Suprapubic skin (tissue), 4 donors: ENCODE results near the gene IL24. TPM values are rescaled to one million over a fixed set of nuclear protein-coding genes. Genes with fewer than 3 reads are reported as not detected.

Experiments used
- DNase-seq, 2 donors: peaks; one replicate each; pipeline ENCODE4 v3.0.0-alpha.2; 2019; ENCODE audit warnings: low spot score in 2 of 2
- H3K27ac ChIP-seq: fragments of 200-600 bp; sonication (generic); one replicate; pipeline ENCODE4 v1.5.1; 2019
- H3K27me3 ChIP-seq: fragments of 200-600 bp; sonication (generic); one replicate; pipeline ENCODE4 v1.5.1; 2019
- H3K36me3 ChIP-seq: fragments of 200-600 bp; sonication (generic); one replicate; pipeline ENCODE4 v1.5.1; 2019
- H3K4me1 ChIP-seq: fragments of 200-600 bp; sonication (generic); one replicate; pipeline ENCODE4 v1.5.1; 2019
- H3K4me3 ChIP-seq: fragments of 200-600 bp; sonication (generic); one replicate; pipeline ENCODE4 v1.5.1; 2019; ENCODE audit warnings: mild to moderate bottlenecking
- H3K9me3 ChIP-seq: fragments of 200-600 bp; sonication (generic); one replicate; pipeline ENCODE4 v1.5.1; 2019
- CTCF ChIP-seq, 2 donors: fragments of 200-600 bp in 1 of 2; fragments of 450-650 bp in 1 of 2; sonication (generic) in 1 of 2; IDR thresholded peaks; one replicate each; pipeline ENCODE4 v1.5.1; 2016 to 2019; ENCODE audit warnings: antibody characterized with exemption in 2 of 2, mild to moderate bottlenecking in 1 of 2, moderate library complexity in 1 of 2
- EP300 ChIP-seq: sonication (generic); formaldehyde crosslinking; IDR thresholded peaks from one replicate; pipeline ENCODE4 v1.6.1; 2017; ENCODE audit warnings: antibody characterized with exemption
- POLR2A ChIP-seq, 2 donors: fragments of 450-650 bp; IDR thresholded peaks; one replicate each; pipeline ENCODE4 v1.6.1; 2017; ENCODE audit warnings: antibody characterized with exemption in 2 of 2, mild to moderate bottlenecking in 2 of 2, moderate library complexity in 2 of 2
- POLR2AphosphoS5 ChIP-seq, 3 donors: sonication (generic); formaldehyde crosslinking; IDR thresholded peaks; one replicate each; pipeline ENCODE4 v1.6.1; 2017; ENCODE audit warnings: antibody characterized with exemption in 3 of 3
- WGBS: methylation state at CpG from one replicate; pipeline ENCODE4 v1.1.5; 2018; 5-methylcytosine and 5-hydroxymethylcytosine counted together
- total RNA-seq, 4 donors: library from RNA; depleted of rRNA; stranded (reverse); fragments of >200 nt; gene quantifications; one replicate each; pipeline ENCODE4 v1.1.0, GENCODE V29; 2016

IL24 gene
- total RNA-seq, 4 donors from 2014 or later: not detected

GRCh38 chr1:206895837-206896242 is 1.4 kb upstream of the IL24 start:
- TF ChIP-seq CTCF (IDR thresholded peaks at IDR 0.05) (no peak), POLR2A (IDR thresholded peaks at IDR 0.05) (no peak), POLR2AphosphoS5 (IDR thresholded peaks at IDR 0.05) (no peak), EP300 (no peak)
- WGBS: 25% methylated on average over 3 of the region's 3 CpGs

GRCh38 chr1:206896261-206896660 is 982 bp upstream of the IL24 start:
- Histone ChIP-seq H3K4me3 (no peak overlapping the region), H3K27me3 (peaks cover 7% of the 10 kb centered on the region), H3K36me3 (no peaks in the 10 kb centered on the region), H3K4me1 (peaks cover 13% of the 10 kb centered on the region), H3K27ac (no peak overlapping the region), H3K9me3 (no peaks in the 10 kb centered on the region)
- no peak for TF ChIP-seq POLR2A (IDR thresholded peaks at IDR 0.05)
- no peak for TF ChIP-seq CTCF (IDR thresholded peaks at IDR 0.05)
- TF ChIP-seq POLR2AphosphoS5 (IDR thresholded peaks at IDR 0.05): no peak
- TF ChIP-seq EP300: no peak
- no peak for DNase-seq
- 56% methylated on average over 3 of the region's 3 CpGs for WGBS

More at GRCh38 chr1:206895837-206896242, 1.4 kb upstream of the IL24 start:
- Histone ChIP-seq H3K9me3 (no peaks in the 10 kb centered on the region), H3K36me3 (no peaks in the 10 kb centered on the region), H3K4me3 (no peak overlapping the region), H3K27me3 (peaks cover 4% of the 10 kb centered on the region), H3K4me1 (peaks cover 15% of the 10 kb centered on the region), H3K27ac (no peak overlapping the region)
- no peak for DNase-seq

- DNase-seq: no peak
- WGBS: 73% methylated on average over 11 of the region's 11 CpGs
- Histone ChIP-seq H3K4me1 (peaks cover 13% of the 10 kb centered on the region), H3K4me3 (no peak overlapping the region), H3K27ac (no peak overlapping the region), H3K36me3 (no peaks in the 10 kb centered on the region), H3K27me3 (peaks cover 10% of the 10 kb centered on the region), H3K9me3 (no peaks in the 10 kb centered on the region)
- no peak for TF ChIP-seq CTCF (IDR thresholded peaks at IDR 0.05)
- no peak for TF ChIP-seq POLR2A (IDR thresholded peaks at IDR 0.05)
- TF ChIP-seq POLR2AphosphoS5 (IDR thresholded peaks at IDR 0.05): no peak
- no peak for TF ChIP-seq EP300
Observed at GRCh38 chr1:206898089-206898914, 1.1 kb downstream of the IL24 start.

GRCh38 chr1:206898915-206899431 is 1.7 kb downstream of the IL24 start:
- H3K27me3 ChIP-seq: peaks cover 10% of the 10 kb centered on the region
- no peaks in the 10 kb centered on the region for H3K36me3 ChIP-seq
- DNase-seq: peak in 1 of 2 donors; percentile 52
- TF ChIP-seq POLR2A (IDR thresholded peaks at IDR 0.05): no peak
- TF ChIP-seq POLR2AphosphoS5 (IDR thresholded peaks at IDR 0.05): no peak
- TF ChIP-seq CTCF (IDR thresholded peaks at IDR 0.05): no peak
- TF ChIP-seq EP300: no peak
- peaks cover 13% of the 10 kb centered on the region for H3K4me1 ChIP-seq
- 85% methylated on average over 13 of the region's 13 CpGs for WGBS
- H3K27ac ChIP-seq: no peak overlapping the region
- H3K4me3 ChIP-seq: no peak overlapping the region
- H3K9me3 ChIP-seq: no peaks in the 10 kb centered on the region

GRCh38 chr1:206899717-206900116 is 2.5 kb downstream of the IL24 start:
- WGBS: 94% methylated on average over 5 of the region's 5 CpGs
- TF ChIP-seq CTCF (IDR thresholded peaks at IDR 0.05) (no peak), POLR2AphosphoS5 (IDR thresholded peaks at IDR 0.05) (no peak), POLR2A (IDR thresholded peaks at IDR 0.05) (no peak), EP300 (no peak)
- Histone ChIP-seq H3K27me3 (peaks cover 11% of the 10 kb centered on the region), H3K36me3 (no peaks in the 10 kb centered on the region), H3K27ac (no peak overlapping the region), H3K4me3 (no peak overlapping the region), H3K9me3 (no peaks in the 10 kb centered on the region), H3K4me1 (peaks cover 13% of the 10 kb centered on the region)
- peak in 1 of 2 donors; percentile 37 for DNase-seq
